Stimulated activated CD4-positive, alpha-beta T cell treated with anti-CD3 and anti-CD28 coated beads, Interleukin-1b, Interleukin-23, amount 100 ng/mL, for 1 hour (primary cell): ENCODE data around the gene CLBA1.
A peak's percentile ranks its signal among the peaks of the same experiment; 100 is the strongest.
"Not testable (repeated sequence)": the region's sequence is repeated elsewhere in the genome, so short reads cannot be mapped to it uniquely, and the experiment has no call there.

Experiments used
- DNase-seq, 2 donors: peaks; one replicate each; pipeline ENCODE4 v3.0.0-alpha.2; 2020; ENCODE audit warnings: low read depth in 2 of 2

CLBA1 gene

DNA sequence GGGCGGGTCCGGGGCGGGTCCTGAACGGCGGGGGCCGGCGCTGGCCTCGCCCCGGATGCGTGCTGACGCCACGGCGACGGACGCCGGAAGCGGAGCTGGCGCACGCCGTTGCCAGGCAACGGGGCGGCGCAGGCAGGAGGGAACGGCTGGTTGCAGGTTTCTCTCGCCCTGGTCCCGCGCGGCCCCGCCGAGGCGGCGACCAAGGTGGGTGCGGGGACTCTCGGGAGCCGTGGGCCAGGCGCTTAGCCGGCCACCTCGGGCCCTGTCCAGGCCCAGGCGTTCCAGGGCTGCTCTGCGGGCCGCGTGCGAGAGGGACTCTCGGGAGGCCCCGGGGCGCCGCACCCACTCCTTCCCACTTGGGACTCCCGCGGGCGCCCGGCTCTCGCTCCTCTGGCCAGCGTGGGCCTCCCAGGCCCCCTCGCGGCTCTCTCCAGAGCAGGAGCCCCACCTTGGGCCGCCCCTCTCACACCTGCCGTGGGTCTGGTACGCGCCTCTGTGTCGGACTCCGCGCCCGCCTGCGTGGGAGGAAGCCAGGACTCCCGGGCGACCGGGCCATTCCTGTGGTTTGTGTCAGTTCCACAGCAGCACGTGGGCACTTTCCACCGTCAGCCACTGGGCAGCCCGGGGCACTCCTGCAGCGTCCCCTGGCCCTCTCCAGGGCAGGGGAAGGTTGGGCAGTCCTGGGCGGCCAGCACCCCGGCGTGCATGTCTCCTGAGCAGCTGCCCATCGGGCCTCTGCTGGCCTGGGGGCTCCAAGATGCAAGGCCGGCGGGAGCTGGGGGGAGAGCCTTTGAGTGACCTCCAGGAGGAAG is at the start of gene CLBA1:
CLBA1 (plus strand) TSS at position 114 of the 812 bp plus-strand sequence; CDS start at position 758, 644 bp downstream.
- peak; percentile 66 to 71 for DNase-seq

- DNase-seq = no peak
These were observed 49.6 kb upstream of the CLBA1 start for GRCh38 chr14:104935955-104936354.

DNA sequence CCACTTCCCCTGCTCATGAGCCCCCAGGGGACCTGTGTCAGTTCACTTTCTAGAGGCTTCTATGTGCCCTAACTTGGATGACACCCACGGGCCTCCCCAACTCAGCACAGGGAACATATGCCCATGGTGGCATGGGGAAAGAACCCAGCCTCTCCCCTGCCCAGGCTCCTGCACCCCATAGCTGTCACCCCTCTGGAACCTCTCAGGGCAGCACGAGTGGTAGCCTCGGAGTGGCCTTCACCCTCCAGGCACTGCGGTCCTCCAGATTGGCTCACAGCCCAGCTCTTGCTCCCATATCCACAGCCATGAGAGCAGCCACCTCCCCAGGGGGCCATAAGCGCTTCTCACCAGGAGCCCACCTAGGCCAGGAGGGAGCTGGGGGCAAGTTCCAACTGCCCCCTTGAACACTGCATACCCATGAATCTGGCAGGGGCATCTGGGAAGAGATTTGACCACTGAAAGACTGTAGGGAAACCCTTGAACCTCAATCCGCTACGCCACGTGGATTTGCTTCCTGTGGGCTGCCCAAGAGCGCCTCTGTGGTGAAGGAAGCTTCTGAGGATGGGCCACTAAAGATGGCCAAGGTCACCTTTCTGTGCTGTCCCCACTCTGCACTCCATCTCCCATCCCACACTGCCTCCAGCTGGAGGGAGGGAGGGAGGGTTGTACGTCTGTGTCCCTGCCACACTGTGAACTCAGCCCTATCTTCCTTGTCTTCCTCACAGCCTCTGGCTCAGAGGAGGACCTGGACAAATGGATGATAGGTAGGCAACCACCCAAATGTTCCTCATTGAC is 49.0 kb upstream of the CLBA1 start:
- DNase-seq = no peak

- no peak for DNase-seq
These were observed 48.4 kb upstream of the CLBA1 start for GRCh38 chr14:104937161-104937560.

GRCh38 chr14:104937694-104938365 is 47.8 kb upstream of the CLBA1 start:
- DNase-seq = no peak

- no peak for DNase-seq
These were observed 47.2 kb upstream of the CLBA1 start for GRCh38 chr14:104938436-104938835.

GRCh38 chr14:104938960-104939359 is 46.6 kb upstream of the CLBA1 start:
- DNase-seq = no peak

- DNase-seq = no peak
These were observed 45.8 kb upstream of the CLBA1 start for GRCh38 chr14:104939666-104940410.

GRCh38 chr14:104940526-104941150 is 45.0 kb upstream of the CLBA1 start:
- no peak for DNase-seq

DNA sequence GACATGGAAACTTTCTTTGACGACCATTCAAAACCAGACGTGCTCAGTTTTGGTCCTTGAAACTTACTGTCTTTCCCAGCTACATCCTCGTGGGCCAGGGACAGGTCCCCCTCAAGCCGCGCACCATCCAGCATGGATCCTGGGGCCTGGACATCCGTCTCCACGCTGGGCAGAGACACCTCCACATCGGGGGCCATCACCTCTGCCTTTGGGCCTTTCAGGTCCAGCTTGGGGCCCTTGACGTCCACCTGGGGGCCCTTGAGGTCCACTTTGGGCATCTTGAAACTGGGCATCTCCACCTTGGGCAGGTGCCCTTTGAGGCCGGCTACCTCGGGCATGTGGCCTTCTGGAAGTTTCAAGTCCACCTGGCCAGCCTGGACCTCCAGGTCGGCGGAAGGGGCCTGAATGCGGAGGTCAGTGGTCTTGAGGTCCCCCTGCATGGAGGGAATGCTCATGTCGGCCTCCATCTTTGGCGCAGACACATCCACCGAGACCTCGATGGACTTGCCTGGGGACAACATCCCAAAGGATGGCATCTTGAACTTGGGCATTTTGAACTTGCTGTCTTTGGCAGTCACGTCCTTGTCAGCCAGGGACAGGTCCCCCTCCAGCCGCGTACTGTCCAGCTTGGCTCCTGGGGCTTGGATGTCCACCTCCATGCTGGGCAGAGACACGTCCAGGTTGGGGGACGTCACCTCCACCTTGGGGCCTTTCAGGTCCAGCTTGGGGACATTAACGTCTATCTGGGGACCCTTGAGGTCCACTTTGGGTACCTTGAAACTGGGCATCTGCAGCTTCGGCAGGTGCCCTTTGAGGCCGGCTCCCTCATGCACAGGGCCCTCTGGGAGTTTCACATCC is 43.9 kb upstream of the CLBA1 start:
- no peak for DNase-seq

DNA sequence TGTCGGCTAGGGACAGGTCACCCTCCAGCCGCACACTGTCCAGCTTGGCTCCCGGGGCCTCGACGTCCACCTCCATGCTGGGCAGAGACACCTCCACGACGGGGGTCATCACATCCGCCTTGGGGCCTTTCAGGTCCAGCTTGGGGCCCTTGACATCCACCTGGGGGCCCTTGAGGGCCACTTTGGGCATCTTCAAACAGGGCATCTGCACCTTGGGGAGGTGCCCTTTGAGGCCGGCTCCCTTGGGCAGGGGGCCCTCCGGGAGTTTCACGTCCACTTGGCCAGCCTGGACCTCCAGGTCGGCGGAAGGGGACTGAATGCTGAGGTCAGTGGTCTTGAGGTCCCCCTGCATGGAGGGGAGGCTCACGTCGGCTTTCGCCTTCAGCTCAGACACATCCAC is 43.0 kb upstream of the CLBA1 start:
- DNase-seq = no peak

DNA sequence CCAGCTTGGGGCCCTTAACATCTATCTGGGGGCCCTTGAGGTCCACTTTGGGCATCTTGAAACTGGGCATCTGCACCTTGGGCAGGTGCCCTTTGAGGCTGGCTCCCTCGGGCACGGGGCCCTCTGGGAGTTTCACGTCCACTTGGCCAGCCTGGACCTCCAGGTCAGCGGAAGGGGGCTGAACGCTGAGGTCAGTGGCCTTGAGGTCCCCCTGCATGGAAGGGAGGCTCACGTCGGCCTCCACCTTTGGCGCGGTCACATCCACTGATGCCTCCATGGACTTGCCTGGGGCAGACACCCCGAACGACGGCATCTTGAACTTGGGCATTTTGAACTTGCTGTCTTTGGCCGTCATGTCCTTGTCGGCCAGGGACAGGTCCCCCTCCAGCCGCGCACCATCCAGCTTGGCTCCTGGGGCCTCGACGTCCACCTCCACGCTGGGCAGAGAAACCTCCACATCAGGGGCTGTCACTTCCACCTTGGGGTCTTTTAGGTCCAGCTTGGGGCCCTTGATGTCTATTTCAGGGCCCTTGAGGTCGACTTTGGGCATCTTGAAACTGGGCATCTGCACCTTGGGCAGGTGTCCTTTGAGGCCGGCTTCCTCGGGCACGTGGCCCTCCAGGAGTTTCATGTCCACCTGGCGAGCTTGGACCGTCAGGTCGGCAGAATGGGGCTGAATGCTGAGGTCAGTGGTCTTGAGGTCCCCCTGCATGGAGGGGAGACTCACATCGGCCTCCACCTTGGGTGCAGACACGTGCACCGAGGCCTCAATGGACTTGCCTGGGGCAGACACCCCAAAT is 42.2 kb upstream of the CLBA1 start:
- DNase-seq = not testable (repeated sequence)

GRCh38 chr14:104944016-104944308 is 41.6 kb upstream of the CLBA1 start:
- DNase-seq = not testable (repeated sequence)

DNA sequence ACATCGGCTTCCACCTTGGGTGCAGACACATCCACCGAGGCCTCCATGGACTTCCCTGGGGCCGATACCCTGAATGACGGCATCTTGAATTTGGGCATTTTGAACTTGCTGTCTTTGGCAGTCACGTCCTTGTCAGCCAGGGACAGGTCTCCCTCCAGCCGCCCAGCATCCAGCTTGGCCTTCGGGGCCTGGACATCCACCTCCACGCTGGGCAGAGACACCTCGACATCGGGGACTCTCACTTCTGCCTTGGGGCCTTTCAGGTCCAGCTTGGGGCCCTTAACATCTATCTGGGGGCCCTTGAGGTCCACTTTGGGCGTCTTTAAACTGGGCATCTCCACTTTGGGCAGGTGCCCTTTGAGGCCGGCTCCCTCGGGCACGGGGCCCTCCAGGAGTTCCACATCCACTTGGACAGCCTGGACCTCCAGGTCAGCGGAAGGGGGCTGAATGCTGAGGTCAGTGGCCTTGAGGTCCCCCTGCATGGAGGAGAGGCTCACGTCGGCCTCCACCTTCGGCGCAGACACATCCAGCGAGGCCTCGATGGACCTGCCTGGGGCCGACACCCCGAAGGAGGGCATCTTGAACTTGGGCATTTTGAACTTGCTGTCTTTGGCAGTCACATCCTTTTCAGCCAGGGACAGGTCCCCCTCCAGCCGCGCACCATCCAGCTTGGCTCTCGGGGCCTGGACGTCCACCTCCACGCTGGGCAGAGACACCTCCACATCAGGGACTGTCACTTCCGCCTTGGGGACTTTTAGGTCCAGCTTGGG is 41.0 kb upstream of the CLBA1 start:
- not testable (repeated sequence) for DNase-seq

GRCh38 chr14:104945266-104945665 is 40.3 kb upstream of the CLBA1 start:
- not testable (repeated sequence) for DNase-seq

DNA sequence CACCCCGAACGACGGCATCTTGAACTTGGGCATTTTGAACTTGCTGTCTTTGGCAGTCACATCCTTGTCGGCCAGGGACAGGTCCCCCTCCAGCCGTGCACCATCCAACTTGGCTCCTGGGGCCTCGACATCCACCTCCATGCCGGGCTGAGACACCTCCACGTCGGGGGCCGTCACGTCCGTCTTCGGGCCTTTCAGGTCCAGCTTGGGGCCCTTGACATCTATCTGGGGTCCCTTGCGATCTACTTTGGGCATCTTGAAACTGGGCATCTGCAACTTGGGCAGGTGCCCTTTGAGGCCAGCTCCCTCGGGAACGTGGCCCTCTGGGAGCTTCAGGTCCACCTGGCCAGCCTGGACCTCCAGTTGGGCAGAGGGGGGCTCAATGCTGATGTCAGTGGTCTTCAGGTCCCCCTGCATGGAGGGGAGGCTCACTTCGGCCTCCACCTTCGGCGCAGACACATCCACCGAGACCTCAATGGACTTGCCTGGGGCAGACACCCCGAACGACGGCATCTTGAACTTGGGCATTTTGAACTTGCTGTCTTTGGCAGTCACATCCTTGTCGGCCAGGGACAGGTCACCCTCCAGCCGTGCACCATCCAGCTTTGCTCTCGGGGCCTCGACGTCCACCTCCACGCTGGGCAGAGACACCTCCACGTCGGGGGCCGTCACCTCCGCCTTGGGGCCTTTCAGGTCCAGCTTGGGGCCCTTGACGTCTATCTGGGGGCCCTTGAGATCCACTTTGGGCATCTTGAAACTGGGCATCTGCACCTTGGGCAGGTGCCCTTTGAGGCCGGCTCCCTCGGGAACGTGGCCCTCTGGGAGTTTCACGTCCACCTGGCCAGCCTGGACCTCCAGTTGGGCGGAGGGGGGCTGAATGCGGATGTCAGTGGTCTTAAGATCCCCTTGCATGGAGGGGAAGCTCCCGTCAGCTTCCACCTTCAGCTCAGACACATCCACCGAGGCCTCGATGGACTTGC is 39.3 kb upstream of the CLBA1 start:
- DNase-seq = not testable (repeated sequence)

- DNase-seq = not testable (repeated sequence)
These were observed 38.4 kb upstream of the CLBA1 start for GRCh38 chr14:104947201-104947600.
